ENCODE data around the gene ZNHIT1.

DNA sequence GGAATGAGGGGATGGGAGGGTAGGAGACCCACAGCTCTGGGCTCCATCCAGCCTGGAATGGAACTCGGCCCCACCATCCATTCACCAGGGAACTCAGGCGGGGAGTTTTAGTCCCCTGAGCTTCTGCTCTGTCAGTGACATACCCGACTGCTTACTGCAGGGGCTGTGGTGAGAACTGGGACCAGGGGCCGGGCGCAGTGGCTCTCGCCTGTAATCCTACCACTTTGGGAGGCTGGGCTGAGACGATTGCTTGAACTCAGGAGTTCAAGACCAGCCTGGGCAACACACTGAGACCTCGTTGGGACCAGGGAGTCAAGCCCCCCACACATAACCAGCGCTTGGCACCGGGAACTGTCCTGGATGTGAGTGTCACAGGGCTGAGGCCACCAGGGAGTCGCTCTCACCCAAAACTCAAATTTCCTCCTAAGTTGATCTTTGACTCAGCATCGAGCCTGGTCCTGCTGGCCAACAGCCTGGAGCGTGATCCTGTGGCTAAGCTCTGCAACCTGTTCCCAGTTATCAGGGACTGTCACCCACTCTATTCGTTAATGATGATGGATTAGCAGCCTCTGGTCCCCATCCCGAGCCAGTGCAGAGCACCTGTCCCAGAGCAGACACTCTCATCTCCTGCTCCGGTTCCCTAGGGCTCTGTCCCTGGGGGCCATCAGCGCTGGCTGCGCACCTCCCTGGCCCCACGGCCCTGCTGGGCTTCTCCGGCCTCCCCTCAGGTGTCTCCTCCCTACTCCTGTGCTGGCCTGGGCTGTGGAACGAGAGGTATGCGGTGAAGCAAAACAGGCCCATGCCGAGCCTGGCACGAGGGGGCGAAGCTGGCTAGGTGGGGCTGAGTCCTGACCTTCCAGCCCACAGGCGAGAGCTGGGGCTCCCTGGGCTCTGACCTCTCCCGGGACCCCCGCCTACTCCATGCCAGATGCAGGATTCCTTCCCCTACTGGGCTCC is 20.5 kb downstream of the ZNHIT1 start:
- TF ChIP-seq SP1 (IDR thresholded peaks at IDR 0.05) (no peak), ARNT (IDR thresholded peaks at IDR 0.05) (no peak), SUZ12 (IDR thresholded peaks at IDR 0.05) (no peak), L3MBTL2 (conservative IDR thresholded peaks at IDR 0.05) (no peak), FOXM1 (IDR thresholded peaks at IDR 0.05; ENCODE audit: borderline replicate concordance) (no peak), HDGF (IDR thresholded peaks at IDR 0.05; ENCODE audit: borderline replicate concordance) (no peak)

Data from HEK293T (cell line).